Kidney epithelial cell (primary cell): ENCODE results near the gene SNED1. TPM values are rescaled to one million over a fixed set of nuclear protein-coding genes. Genes with fewer than 3 reads are reported as not detected.

Source experiments
- DNase-seq: peaks from one replicate; pipeline ENCODE4 v3.0.0-alpha.2; 2010; ENCODE audit warnings: low read depth
- H3K27me3 ChIP-seq: 2 replicates; pipeline ENCODE4 v1.6.0; 2011; ENCODE audit warnings: low read length; ENCODE audit not compliant: control insufficient read depth, insufficient read depth
- H3K36me3 ChIP-seq: 2 replicates; pipeline ENCODE4 v1.5.1; 2011; ENCODE audit warnings: low read length; ENCODE audit not compliant: control insufficient read depth, insufficient read depth
- H3K4me3 ChIP-seq: 2 replicates; pipeline ENCODE4 v1.5.1; 2011; ENCODE audit warnings: low read depth, mild to moderate bottlenecking, control low read depth, low read length
- CTCF ChIP-seq: IDR thresholded peaks from 2 replicates; pipeline ENCODE4 v1.5.1; 2011; ENCODE audit warnings: mild to moderate bottlenecking, moderate library complexity, low read length, control low read depth, inconsistent platforms; ENCODE audit not compliant: insufficient read depth, poor library complexity, severe bottlenecking
- total RNA-seq: library from RNA; depleted of rRNA; stranded (reverse); fragments of >200 nt; gene quantifications from 2 replicates; pipeline ENCODE4 v1.2.3, GENCODE V29; 2015

The SNED1 gene
- total RNA-seq, 1 donor from 2014 or later = 2.2 TPM

GRCh38 chr2:241014764-241015163, 16.3 kb downstream of the SNED1 start:
- DNase-seq = no peak
- no peak for TF ChIP-seq CTCF
- Histone ChIP-seq H3K27me3 (no peaks in the 10 kb centered on the region), H3K36me3 (no peaks in the 10 kb centered on the region), H3K4me3 (no peak overlapping the region)

GRCh38 chr2:241015439-241015838, 17.0 kb downstream of the SNED1 start:
- no peak for TF ChIP-seq CTCF
- Histone ChIP-seq H3K4me3 (no peak overlapping the region), H3K36me3 (no peaks in the 10 kb centered on the region), H3K27me3 (no peaks in the 10 kb centered on the region)
- no peak for DNase-seq

DNA sequence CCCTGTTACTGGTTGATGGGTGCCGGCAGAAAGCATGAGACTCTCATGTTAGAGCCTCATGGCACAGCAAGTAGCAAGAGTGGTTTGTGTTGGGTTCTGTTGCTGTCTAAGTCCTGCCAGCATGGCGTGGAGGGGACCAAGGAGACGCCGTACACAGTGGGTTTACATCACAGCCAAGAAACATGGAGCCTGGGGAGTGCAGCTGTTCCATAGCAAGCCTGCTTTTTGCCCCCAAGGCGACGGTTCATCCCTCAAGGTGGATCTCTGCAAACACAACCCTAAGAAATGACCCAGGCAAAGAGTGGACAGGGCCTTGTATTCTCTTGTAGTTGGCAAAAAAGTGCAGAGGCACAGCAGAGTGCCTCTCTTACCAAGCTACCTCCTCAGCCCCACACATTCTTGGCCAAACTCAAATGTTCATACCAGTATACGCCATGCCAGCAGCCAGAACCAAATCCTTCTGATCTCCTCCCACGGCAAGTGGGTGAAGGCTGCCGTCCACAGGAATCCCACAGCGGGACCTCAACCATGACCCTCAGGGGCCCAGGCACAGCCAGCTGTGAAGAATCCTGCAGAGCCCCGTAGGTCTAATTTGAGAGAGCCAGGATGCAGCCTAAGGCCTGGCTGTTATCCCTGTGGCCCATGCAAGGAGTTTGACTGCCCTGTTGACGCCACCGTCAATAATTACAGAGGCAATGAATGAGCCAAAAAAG, 19.0 kb downstream of the SNED1 start:
- Histone ChIP-seq H3K36me3 (no peaks in the 10 kb centered on the region), H3K4me3 (no peak overlapping the region), H3K27me3 (no peaks in the 10 kb centered on the region)
- DNase-seq = no peak
- TF ChIP-seq CTCF = no peak

DNA sequence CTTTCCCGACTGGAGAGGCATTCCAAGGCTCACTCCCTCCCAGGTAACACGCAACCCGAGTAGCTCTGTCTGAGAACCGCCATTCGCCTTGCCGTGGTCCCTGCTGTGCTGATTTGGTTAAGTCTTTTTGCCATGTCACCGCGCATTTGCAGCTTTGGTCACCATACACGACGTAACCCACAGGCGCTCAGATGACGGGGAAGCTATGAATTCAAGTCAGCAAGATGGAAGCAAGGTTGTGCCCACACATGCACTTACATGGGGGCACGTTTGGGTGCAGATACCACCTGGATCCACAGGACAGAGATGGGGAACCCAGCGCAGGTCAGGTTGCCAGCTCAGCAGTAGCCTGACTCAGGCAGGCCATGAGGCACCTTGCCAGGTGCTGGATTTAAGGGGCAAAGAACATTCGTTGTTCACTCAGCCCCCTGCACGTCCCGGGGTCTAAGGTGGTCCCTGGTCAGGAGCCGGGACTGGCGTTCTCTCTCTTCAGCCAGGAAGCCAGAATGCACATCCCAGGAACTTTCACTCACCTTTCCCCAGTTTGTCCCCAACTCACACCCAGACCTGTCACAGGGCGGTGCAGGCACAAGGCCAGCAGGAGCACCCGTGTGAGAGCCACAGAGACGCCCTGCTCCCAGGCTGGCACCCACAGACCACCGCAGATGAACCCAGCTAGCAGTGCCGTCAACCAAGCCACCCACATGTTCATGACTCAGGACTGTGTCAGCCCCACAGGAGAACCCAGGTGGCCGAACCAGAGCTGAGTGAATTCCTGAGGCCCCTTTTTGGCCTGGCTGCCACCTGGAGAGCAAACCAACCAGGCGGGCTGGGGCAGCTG, 19.9 kb downstream of the SNED1 start:
- TF ChIP-seq CTCF = no peak

GRCh38 chr2:241019441-241020139, 21.2 kb downstream of the SNED1 start:
- no peak for TF ChIP-seq CTCF
- DNase-seq = no peak
- no peaks in the 10 kb centered on the region for H3K27me3 ChIP-seq
- no peak overlapping the region for H3K4me3 ChIP-seq
- H3K36me3 ChIP-seq = no peaks in the 10 kb centered on the region

More for the DNA sequence above, 19.9 kb downstream of the SNED1 start:
- Histone ChIP-seq H3K27me3 (no peaks in the 10 kb centered on the region), H3K4me3 (no peak overlapping the region), H3K36me3 (no peaks in the 10 kb centered on the region)
- DNase-seq = no peak
